HTR-8/SVneo (cell line): ENCODE measurements around the gene FBXW7.
"Not testable (repeated sequence)": the region's sequence is repeated elsewhere in the genome, so short reads cannot be mapped to it uniquely, and the experiment has no call there.

ENCODE experiments used
- DNase-seq: peaks from one replicate; pipeline ENCODE4 v3.0.0; 2011; ENCODE audit warnings: low spot score, mixed read lengths; ENCODE audit not compliant: insufficient read length
- FAIRE-seq: peaks from 2 replicates; lab custom pipeline; 2011; peaks lifted over from hg19 to GRCh38; lab: Jason Lieb, UNC

Gene FBXW7

GRCh38 chr4:152554742-152555141 lies 18.9 kb upstream of the FBXW7 start:
- DNase-seq = no peak
- FAIRE-seq = no peak

DNA sequence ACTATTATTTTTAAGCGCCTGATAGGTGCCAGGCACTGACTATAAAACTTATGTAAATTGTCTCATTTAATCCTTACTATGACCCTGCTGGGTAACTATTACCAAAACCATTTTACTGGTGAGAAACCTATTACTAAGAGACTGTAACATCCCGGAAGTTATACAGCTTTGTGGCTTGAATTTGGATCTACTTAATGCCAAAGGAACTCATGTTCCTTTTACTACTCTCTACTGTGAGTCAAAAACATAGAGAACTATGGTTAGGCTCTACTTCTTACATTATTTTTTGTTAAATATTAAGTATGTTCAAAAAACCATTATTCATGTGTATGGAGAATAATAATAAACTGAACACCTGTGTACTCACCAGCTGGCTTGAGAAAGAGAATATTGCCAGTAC lies 14.8 kb upstream of the FBXW7 start:
- FAIRE-seq = not testable (repeated sequence)

DNA sequence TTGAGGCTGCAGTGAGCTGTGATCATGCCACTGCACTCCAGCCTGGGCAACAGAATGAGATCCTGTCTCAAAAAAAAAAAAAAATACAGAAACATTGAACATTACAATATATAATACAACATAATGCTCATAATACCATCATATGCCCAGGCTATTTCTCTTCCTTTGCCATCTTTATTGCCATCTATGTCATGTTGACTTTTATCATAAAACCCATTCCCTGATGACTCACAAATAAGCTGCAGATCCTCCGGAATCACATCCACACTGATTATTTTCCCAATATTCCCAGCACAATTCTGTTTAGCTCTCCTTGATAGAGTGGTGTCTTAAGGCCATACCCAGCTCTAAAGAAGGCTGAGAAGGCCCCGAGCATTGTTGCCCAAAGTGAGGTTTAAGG lies 9.2 kb upstream of the FBXW7 start:
- FAIRE-seq = no peak
- DNase-seq = no peak

More for the DNA sequence above, 14.8 kb upstream of the FBXW7 start:
- DNase-seq = not testable (repeated sequence)

DNA sequence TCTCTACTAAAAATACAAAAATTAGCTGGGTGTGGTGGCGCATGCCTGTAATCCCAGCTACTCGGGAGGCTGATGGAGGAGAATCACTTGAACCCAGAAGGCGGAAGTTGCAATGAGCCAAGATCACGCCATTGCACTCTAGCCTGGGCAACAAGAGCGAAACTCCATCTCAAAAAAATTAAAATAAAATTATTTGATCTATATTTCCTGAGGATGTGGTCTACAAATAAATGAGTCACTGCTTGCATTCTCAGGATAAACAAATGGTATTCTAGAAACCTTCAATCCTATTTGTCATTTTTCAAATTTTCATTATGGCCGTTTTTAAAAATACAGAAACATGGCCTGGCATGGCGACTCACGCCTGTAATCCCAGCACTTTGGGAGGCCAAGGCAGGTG lies 8.6 kb upstream of the FBXW7 start:
- not testable (repeated sequence) for FAIRE-seq

DNA sequence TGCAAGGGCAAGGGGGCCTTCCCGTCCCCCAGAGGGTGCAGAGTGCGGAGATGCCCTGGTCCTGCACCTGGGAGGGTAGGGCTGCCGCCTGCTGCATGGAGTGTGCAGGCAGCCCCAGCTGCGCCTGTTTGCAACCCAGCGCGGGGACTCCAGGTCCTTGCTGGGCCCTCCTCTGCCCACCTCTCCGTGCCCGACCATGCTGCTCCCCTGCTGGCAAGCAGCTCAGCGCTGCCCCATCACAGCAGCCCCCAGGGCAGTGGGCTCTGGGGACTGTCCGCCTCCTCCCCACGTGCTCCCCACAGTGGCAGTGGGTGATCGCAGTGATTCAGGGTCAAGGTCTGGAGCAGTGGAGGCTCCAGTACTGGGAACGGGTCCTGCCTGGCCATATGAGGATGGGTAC lies 5.0 kb upstream of the FBXW7 start:
- DNase-seq (no peak), FAIRE-seq (no peak)

More for the DNA sequence above, 8.6 kb upstream of the FBXW7 start:
- DNase-seq = not testable (repeated sequence)

- FAIRE-seq (no peak), DNase-seq (no peak)
Measured at GRCh38 chr4:152540293-152540674, 4.4 kb upstream of the FBXW7 start.

DNA sequence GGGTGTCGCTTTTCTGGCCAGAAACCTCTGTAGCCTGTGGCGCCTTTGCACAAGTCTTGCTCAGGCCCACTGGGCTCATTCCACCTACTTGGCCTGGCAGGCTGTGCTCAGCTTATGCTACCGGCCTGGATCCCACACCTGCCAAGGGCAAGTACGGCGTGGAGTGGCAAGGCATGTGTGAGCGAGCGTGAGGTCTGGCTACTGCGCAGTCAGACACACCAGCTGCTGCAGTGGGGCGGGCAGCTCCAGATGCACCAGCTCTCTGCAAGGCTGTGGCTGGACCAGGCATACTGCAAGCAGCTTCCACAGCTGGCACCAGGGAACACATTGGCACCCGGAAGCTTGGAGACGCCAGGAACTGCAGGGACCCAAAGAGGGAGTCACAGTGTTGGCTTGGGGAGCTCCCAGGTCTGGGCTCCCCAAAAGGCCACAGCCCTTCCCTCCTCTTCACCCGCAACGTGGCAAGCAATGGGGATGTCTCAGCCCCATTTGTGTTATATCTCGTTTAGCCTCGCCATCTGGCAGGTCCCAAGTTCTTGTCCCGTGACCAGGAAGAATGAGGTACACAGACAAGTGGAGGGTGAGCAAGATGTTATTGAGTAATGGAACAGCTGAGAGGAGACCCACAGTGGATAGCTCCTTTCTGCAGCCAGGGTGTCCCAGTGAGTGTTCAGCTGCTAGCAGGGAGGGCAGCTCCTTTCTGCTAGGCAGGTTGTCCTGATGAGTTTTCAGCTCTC lies 3.8 kb upstream of the FBXW7 start:
- FAIRE-seq (no peak), DNase-seq (no peak)

- no peak for DNase-seq
Measured at GRCh38 chr4:152537881-152538280, 2.0 kb upstream of the FBXW7 start.

GRCh38 chr4:152536545-152537182 lies 772 bp upstream of the FBXW7 start:
- FAIRE-seq (peak; percentile 46), DNase-seq (peak; percentile 25)

More at GRCh38 chr4:152537881-152538280, 2.0 kb upstream of the FBXW7 start:
- no peak for FAIRE-seq

DNA sequence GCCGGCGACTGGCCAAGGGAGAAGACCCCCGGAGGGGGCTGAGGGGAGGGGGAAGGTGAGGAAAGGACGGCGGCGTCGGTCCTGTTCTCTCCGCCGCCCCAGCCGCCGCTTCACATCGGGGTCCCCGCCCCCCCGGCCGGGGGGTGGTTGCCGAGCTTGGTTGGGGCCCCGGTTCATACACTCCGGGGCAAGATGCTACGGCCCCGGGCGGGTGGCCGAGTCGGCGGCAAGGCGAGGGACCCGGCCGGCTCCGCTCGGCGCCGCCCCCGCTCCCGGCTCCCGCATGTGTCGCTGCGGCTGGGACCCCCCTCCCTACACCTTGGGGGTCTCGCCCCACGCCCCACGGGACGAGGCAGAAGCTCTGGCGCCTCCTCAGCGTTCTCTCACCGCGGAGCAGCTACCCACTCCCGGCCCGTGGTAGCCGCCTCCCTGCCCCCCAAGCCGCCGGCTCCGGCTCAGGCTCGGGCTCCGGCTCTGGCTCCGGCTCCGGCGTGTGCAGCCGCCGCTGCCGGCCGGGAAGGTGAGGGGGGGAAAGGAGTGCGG lies 461 bp downstream of the FBXW7 start:
- DNase-seq = no peak

GRCh38 chr4:152534541-152535359 lies 1.1 kb downstream of the FBXW7 start:
- DNase-seq (no peak), FAIRE-seq (no peak)

More for the DNA sequence above, 461 bp downstream of the FBXW7 start:
- FAIRE-seq = no peak

DNA sequence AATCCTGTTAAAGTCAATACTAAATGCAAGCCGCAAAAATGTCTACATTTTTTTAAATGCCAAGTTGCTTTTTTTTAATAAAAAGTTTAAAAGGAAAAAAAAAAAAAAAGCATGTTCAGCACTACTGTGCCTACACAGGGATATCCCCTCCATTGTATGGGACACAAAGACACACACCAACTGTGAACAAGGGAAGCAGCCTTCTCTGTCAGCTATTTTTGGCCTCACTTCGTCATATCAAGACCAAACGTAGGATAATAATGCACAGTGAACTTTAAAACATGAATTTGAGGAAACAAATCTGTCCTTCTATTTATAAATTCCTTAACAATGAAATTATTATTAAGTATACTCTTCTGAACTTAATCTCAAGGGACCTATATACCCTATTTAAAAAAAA lies 4.4 kb downstream of the FBXW7 start:
- DNase-seq (no peak), FAIRE-seq (no peak)

DNA sequence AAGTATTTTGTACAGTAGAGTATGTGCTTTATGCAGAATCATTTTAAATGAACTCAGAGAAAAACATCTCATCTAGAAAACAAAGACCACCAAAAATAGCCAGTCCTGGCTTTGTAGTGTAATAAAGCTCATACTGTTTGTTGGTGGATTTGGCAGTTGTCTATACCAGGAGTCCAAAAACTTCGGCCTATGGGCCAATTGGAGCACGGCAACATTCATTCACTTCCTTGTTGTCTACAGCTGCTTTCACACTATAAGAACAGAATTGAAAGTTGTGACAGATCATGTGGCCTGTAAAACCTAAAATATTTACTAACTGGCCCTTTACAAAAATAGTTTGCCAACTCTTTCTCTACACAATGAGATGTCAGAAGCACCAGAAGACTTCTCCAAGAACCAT lies 5.3 kb downstream of the FBXW7 start:
- FAIRE-seq (peak; percentile 23), DNase-seq (no peak)

DNA sequence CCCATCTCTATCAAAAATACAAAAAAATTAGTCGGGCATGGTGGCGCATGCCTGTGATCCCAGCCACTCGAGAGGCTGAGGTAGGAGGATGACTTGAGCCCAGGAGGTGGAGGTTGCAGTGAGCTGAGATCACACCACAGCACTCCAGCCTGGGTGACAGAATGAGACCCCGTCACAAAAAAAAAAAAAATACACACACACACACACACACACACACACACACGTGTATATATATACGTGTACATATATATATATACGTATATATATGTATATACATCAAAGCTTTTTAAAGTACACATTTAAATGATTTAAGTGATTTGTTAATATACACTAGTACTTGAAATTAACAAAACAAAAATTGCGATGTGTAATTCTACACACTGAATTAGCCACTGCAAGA lies 6.0 kb downstream of the FBXW7 start:
- FAIRE-seq = no peak

DNA sequence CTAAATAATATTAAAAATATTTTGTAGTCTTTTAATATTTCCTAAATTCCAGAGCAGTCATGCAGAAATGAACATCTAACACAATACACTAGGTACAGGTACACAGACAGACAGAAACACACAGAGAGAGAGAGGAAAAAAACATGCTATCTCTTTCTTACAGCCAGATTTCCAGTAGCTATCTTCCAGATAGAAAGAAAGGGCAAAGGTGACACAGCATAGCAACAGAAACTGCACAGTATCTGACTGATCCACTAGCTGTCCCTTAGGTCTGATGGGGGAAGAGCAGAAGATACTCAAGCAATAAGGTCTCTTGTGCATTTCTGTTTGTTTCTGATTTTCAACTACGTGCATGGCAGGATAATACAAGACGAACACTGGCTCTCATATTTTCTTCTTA lies 7.8 kb downstream of the FBXW7 start:
- DNase-seq (no peak), FAIRE-seq (no peak)

More for the DNA sequence above, 6.0 kb downstream of the FBXW7 start:
- DNase-seq = no peak

DNA sequence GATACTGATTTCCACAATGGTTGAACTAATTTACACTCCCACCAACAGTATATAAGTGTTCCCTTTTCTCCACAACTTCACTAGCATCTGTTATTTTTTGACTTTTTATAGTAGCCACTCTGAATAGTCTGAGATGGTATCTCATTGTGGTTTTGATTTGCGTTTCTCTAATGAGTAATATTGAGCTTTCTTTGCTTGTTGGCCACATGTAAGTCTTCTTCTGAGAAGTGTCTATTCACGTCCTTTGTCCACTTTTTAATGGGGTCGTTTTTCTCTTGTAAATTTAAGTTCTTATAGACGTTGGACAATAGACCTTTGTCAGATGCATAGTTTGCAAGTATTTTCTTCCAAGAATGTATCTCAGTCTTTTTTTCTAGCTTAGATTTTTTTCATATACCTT lies 10.0 kb downstream of the FBXW7 start:
- FAIRE-seq = no peak
- DNase-seq = no peak

DNA sequence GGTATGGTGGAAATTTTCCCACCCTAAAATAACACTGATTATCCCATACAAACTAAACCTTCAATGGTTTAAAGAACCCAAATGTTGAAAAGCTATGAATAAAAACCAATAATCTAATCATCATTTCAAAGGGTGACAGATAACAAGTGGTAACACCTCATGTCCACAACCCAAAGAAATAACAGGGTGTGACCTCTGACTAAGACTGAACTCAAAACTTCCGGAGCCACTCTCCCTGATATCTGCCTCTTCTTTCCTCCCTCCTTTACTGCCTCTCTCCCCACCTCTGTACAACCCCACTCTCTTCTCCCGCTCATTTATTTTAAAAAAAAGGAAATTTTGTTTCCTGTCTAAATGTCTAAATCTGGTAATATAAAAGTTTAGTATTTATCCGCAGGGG lies 11.5 kb downstream of the FBXW7 start:
- no peak for DNase-seq
- FAIRE-seq = no peak

DNA sequence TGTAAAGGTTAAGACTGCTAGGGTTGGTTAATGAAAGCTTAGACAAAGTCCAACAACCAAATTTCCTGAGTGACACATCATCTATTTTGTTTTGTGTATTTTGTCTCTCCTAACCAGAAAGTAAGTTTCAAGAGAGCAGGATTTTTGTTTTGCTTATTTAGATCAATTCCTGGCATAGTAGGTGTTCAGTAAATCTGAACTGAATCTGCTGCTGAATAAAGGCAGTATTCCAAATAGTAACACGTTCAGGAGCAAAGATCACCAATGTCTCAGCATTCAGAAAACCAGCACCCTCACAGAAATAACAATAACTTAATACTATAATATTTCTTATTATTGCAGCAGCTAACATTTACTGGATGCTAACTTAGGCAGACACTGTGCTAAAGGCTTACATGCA lies 12.2 kb downstream of the FBXW7 start:
- no peak for FAIRE-seq

GRCh38 chr4:152522754-152523153 lies 13.1 kb downstream of the FBXW7 start:
- DNase-seq (no peak), FAIRE-seq (no peak)

More for the DNA sequence above, 12.2 kb downstream of the FBXW7 start:
- DNase-seq = no peak

DNA sequence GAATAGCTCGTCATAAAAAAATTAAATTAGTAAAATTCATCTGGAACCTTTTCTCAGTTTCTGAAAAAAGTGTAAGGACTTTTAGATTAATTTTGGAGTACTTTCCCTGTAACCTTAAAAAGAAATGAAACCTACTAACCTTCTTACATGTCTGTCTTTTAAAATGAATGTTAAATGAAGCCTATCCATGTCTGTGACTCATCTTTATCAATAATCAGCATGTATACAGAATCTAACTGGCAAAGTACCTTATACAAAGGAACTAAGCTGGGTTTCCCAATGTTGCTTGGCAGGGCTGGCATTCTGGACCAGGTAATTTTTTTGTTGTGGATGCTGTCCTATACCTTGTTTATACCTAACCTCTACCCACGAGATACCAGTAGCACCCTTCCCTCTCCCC lies 13.6 kb downstream of the FBXW7 start:
- DNase-seq (no peak), FAIRE-seq (no peak)

GRCh38 chr4:152516156-152516555 lies 19.7 kb downstream of the FBXW7 start:
- DNase-seq (no peak), FAIRE-seq (no peak)
